AG08395 (cell line): ENCODE results near the gene GNAO1.

ENCODE experiments used
- DNase-seq: peaks from one replicate; pipeline ENCODE4 v3.0.0; 2012; ENCODE audit warnings: mixed read lengths, low spot score

GNAO1 gene

DNA sequence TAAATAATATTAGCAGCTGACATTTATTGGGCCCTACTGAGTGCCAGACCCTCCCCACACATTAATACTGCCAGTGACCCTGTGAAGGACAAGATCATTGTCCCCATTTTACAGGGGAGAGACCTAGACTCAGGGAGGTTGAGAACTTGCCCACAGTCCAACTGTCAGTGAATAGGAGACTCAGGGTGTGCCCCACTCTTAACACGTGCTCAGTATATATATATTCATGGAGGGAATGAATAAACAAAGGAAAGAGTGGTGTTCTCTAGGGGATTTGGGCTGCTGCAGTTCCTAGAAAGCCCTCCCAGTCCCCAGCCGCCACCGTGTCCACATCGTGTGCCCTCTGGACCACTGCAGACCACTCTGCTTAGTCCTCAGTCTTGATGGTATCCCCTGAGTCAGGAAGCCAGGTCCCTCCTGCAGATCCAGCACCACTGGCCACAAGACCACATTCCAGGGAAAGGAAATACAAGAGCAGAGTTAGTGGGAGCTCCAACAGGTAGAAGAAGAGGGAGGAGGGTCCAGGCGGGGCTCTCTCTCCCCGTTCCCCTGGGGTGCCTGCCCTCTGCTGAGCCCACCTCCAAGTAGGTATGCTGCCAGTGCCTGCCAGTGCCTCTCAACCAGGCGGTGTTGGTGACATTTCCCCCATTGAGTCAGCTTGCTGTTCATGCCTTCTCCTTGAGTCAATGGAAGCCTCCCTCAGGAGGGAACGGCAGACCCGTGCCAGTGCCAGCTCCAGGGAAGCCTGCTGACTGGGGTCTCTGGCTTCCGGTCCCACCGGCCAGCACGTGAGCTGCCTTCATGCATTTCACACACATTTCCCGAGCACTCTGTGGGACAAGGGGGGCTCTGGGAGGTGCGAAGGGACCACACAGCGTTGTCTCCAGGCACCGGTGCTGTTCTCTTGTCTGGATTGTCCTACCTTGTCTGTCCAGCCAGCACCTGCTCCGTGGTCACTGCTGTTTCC is 75.6 kb downstream of the GNAO1 start:
- DNase-seq, result no peak

- DNase-seq, result no peak
These were observed 76.6 kb downstream of the GNAO1 start for GRCh38 chr16:56267888-56268287.

DNA sequence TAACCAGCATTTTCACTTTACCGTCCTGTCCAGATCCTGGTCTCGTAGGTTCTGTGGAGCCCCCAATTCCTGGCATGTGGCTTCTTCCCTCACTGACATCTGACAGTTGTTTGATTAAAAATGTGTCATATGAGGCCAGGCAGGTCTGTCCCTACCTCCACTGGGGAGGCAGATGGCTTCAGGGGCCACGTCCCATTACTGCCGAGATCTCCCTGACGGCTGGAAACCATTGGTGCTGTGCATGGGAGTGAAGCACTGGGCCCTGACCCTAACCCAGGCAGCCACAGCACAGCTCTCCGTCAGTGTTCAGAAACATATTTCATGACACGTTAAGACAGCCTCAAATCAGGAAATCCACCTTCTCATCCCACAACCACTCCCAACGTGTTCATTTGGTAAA is 77.5 kb downstream of the GNAO1 start:
- DNase-seq, result no peak

DNA sequence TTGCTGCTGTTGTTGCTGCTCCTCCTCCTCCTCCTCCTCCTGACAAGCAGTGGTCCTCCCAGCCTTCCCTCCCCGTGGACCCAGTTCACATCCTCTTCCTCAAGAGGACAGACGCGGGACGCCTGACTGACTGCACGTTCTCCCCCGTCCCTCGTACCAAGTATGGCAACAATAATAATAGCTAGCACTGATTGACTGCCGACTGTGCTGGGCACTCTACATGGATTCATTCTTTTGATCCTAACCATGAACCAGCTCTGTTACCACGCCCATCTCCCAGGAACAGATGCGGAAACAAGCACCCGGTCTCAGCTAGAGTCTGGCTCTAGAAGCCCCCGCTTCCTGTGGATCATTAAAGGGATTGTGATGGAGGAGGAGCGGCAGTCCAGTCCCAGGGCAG is 78.0 kb downstream of the GNAO1 start:
- no peak for DNase-seq

DNA sequence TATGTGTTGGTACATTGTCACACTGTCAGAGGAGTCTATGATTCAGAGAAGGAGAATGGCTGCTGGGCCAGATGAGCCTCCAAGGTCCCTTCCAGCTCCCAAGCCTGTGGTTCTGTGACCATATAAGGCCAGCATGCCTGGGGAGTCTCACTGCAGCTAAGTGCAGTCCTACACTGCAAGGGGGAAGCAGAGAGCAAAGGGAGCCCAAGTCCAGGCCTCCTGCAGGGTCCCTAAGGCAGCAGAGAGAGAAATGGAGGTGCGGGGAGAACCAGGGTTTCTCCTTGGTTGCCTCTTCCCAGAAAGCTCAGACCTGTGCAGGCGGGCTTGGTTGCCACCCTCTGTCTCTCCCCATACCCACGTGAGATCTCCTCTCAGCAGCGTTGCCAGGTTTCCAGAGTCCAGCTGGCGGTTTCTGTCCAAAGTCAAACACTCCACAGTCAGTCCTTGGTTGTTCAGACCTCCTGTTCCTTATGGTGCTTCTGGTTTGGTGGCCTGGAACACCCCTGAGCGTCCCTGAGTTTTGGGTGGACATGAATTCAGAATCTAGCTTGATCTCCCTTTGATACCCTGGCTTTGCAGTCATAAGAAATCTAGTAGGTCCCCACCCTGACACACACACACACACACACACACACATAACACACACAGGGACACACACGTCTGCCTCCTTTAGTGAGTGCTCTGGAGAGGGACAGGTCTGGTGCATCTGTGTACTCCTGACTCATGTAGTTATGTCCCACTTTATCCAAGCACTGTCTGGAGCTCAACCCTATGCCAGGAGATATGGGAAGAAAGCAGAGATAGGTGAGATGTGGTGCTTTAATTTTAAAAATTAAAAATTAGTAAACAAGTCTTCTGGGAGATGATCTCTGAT is 78.8 kb downstream of the GNAO1 start:
- peak; percentile 92 for DNase-seq

GRCh38 chr16:56270828-56271227 is 79.5 kb downstream of the GNAO1 start:
- no peak for DNase-seq

GRCh38 chr16:56272583-56272894 is 81.2 kb downstream of the GNAO1 start:
- DNase-seq, result no peak

- DNase-seq, result no peak
These were observed 82.3 kb downstream of the GNAO1 start for GRCh38 chr16:56273615-56274014.

GRCh38 chr16:56274369-56274768 is 83.1 kb downstream of the GNAO1 start:
- DNase-seq, result no peak

- DNase-seq, result peak; percentile 19
These were observed 83.8 kb downstream of the GNAO1 start for GRCh38 chr16:56275076-56275475.

- no peak for DNase-seq
These were observed 84.5 kb downstream of the GNAO1 start for GRCh38 chr16:56275801-56276200.

GRCh38 chr16:56277075-56277474 is 85.8 kb downstream of the GNAO1 start:
- no peak for DNase-seq

GRCh38 chr16:56278196-56278855 is 87.0 kb downstream of the GNAO1 start:
- no peak for DNase-seq

GRCh38 chr16:56279132-56279531 is 87.8 kb downstream of the GNAO1 start:
- DNase-seq, result no peak

DNA sequence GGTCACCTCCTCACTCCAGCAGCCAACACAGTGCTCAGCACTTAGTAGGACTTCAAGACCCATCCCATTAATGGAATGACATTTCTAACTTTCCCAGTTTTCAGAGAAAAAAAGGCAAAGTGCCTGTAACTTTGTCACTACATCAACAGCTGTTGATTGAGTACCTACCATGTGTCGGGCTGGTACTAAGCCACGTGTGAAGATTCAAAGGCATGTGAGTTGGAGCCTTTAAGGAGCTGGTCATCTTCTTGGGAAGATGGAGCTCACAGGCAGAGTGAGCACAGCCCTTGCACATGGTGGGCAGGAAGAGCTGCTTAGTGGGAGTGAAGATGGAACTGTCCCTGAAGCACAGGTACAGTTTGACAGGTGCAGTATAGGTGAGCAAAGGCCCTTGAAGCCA is 88.6 kb downstream of the GNAO1 start:
- DNase-seq, result no peak

DNA sequence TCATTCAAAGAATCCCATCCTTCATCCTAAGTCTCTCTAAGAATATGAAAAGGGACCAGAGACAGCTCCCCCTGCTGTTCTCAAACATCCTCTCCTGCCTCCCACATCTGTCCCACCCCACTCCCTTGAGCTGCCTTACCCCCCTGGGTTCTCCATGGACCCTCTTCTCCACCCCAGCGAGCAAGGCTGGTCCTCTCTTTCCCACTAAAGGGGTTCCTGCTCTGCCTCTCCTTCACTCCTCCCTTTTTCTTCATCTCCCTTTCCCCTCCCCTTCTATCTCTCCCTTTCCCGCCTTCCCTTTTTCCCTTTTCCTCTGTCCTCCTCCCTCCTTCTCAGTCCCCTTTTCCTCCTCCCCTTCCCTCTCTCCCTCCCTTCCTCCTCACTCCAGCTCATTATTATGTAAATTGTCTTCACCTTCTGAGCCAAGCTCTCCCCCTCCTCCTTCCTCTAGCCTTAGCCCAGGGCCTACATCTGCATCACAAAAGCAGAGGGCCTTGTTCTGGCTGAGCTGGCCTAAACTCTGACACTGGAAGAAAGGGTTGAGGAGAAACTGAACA is 90.0 kb downstream of the GNAO1 start:
- DNase-seq, result peak; percentile 36

- DNase-seq, result no peak
These were observed 91.2 kb downstream of the GNAO1 start for GRCh38 chr16:56282451-56282850.

GRCh38 chr16:56284521-56284920 is 93.2 kb downstream of the GNAO1 start:
- DNase-seq, result no peak

DNA sequence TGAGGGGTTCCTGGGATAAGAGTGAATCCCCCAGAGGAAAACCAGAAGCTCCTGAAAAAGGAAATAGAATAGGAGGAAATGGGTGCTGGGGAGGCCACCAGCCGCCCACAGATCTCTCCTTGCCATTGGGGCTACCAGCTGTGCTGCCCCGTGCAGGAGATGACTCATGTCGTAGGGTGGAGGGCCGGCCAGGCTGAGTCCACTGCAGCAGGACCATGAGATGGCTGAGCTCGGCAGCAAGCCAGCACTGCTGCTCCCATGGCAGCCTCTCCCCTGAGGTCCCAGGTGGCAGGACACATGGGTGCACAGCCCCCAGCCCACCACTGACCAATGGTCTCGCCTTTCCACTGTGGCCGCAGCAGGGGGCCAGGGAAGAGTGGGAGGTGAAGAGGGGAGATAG is 95.5 kb downstream of the GNAO1 start:
- DNase-seq, result no peak

DNA sequence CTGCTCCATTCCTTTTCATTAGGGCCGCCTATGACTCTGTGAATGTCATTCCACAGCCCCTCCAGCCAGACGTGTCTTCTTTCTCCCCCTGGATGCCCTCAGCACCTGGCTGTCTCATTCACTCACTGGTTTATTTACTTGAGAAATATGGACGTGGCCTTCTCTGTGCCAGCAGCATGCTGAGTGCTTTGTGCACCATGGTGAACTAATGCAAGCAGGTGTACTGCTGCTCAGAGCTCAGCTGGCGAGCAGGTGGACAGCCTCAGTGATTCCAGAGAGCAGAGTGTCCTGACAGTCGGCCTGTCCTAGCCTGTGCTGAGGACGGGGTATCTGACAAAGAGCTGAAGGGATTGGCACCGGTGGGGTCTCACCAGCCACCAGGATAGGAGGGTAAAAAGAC is 96.7 kb downstream of the GNAO1 start:
- no peak for DNase-seq

- no peak for DNase-seq
These were observed 98.1 kb downstream of the GNAO1 start for GRCh38 chr16:56289416-56289815.

GRCh38 chr16:56289862-56290261 is 98.6 kb downstream of the GNAO1 start:
- DNase-seq, result no peak
